Measurements from ENCODE around the gene RNF214.

Gene RNF214

GRCh38 chr11:117299351-117300282, 67.1 kb downstream of the RNF214 start:
- Histone ChIP-seq H2AFZ (ENCODE audit: low read depth, low read length) (no peak overlapping the region), H4K20me1 (ENCODE audit: insufficient read depth, low read length) (no peaks in the 10 kb centered on the region; the same call in 1 of the 2 replicates), H3K9me3 (ENCODE audit: insufficient read depth, low read length, severe bottlenecking) (no peaks in the 10 kb centered on the region), H3K27ac (ENCODE audit: low read length) (no peak overlapping the region), H3K9ac (ENCODE audit: low read depth, low read length) (no peak overlapping the region), H3K4me1 (ENCODE audit: insufficient read depth, low read length) (no peaks in the 10 kb centered on the region), H3K79me2 (ENCODE audit: insufficient read depth, low read length) (no peaks in the 10 kb centered on the region), H3K27me3 (ENCODE audit: insufficient read depth, low read length, poor library complexity) (no peaks in the 10 kb centered on the region), H3K36me3 (ENCODE audit: insufficient read depth, low read length) (no peaks in the 10 kb centered on the region), H3K4me3 (ENCODE audit: low read depth in 1 of 2, low read length in 2 of 2) (no peak overlapping the region), H3K4me2 (ENCODE audit: insufficient read depth, low read length) (no peak overlapping the region)
- TF ChIP-seq EZH2 (IDR thresholded peaks at IDR 0.05; ENCODE audit: borderline replicate concordance, low read depth, low read length, severe bottlenecking) (no peak), CTCF (IDR thresholded peaks at IDR 0.05; ENCODE audit: borderline replicate concordance, extremely low read depth, low read length, poor library complexity, severe bottlenecking) (no peak)
- no peak for DNase-seq
- ATAC-seq (ENCODE audit: insufficient read depth, low read depth) = no peak

GRCh38 chr11:117300283-117300663, 67.8 kb downstream of the RNF214 start:
- Histone ChIP-seq H4K20me1 (ENCODE audit: insufficient read depth, low read length) (no peaks in the 10 kb centered on the region; the same call in 1 of the 2 replicates), H3K4me3 (ENCODE audit: low read depth in 1 of 2, low read length in 2 of 2) (no peak overlapping the region), H3K9ac (ENCODE audit: low read depth, low read length) (no peak overlapping the region), H3K27me3 (ENCODE audit: insufficient read depth, low read length, poor library complexity) (no peaks in the 10 kb centered on the region), H3K79me2 (ENCODE audit: insufficient read depth, low read length) (no peaks in the 10 kb centered on the region), H3K4me2 (ENCODE audit: insufficient read depth, low read length) (no peak overlapping the region), H3K27ac (ENCODE audit: low read length) (no peak overlapping the region), H3K4me1 (ENCODE audit: insufficient read depth, low read length) (no peaks in the 10 kb centered on the region), H3K9me3 (ENCODE audit: insufficient read depth, low read length, severe bottlenecking) (no peaks in the 10 kb centered on the region), H2AFZ (ENCODE audit: low read depth, low read length) (no peak overlapping the region), H3K36me3 (ENCODE audit: insufficient read depth, low read length) (no peaks in the 10 kb centered on the region)
- no peak for TF ChIP-seq EZH2 (IDR thresholded peaks at IDR 0.05; ENCODE audit: borderline replicate concordance, low read depth, low read length, severe bottlenecking)
- TF ChIP-seq CTCF (IDR thresholded peaks at IDR 0.05; ENCODE audit: borderline replicate concordance, extremely low read depth, low read length, poor library complexity, severe bottlenecking) = no peak
- no peak for ATAC-seq (ENCODE audit: insufficient read depth, low read depth)
- DNase-seq = no peak

GRCh38 chr11:117300773-117301172, 68.3 kb downstream of the RNF214 start:
- Histone ChIP-seq H3K9ac (ENCODE audit: low read depth, low read length) (no peak overlapping the region), H4K20me1 (ENCODE audit: insufficient read depth, low read length) (no peaks in the 10 kb centered on the region; the same call in 1 of the 2 replicates), H3K9me3 (ENCODE audit: insufficient read depth, low read length, severe bottlenecking) (no peaks in the 10 kb centered on the region), H3K27me3 (ENCODE audit: insufficient read depth, low read length, poor library complexity) (no peaks in the 10 kb centered on the region), H3K4me1 (ENCODE audit: insufficient read depth, low read length) (no peaks in the 10 kb centered on the region), H3K4me3 (ENCODE audit: low read depth in 1 of 2, low read length in 2 of 2) (no peak overlapping the region), H2AFZ (ENCODE audit: low read depth, low read length) (no peak overlapping the region), H3K4me2 (ENCODE audit: insufficient read depth, low read length) (no peak overlapping the region), H3K27ac (ENCODE audit: low read length) (no peak overlapping the region), H3K79me2 (ENCODE audit: insufficient read depth, low read length) (no peaks in the 10 kb centered on the region), H3K36me3 (ENCODE audit: insufficient read depth, low read length) (no peaks in the 10 kb centered on the region)
- no peak for DNase-seq
- TF ChIP-seq EZH2 (IDR thresholded peaks at IDR 0.05; ENCODE audit: borderline replicate concordance, low read depth, low read length, severe bottlenecking) = no peak
- TF ChIP-seq CTCF (IDR thresholded peaks at IDR 0.05; ENCODE audit: borderline replicate concordance, extremely low read depth, low read length, poor library complexity, severe bottlenecking) = no peak
- ATAC-seq (ENCODE audit: insufficient read depth, low read depth) = no peak
